GM23338 (cell line): ENCODE measurements around the gene UBTD1.

Source experiments
- CTCF ChIP-seq, 2 experiments: fragments of 200-600 bp in 1 of 2; sonication (generic) in 1 of 2; conservative IDR thresholded peaks; 2 replicates each; pipeline versions ENCODE4 v1.5.1 to v1.6.1; 2016 to 2017; ENCODE audit warnings: antibody characterized with exemption in 2 of 2, low read depth in 2 of 2, mild to moderate bottlenecking in 2 of 2, moderate library complexity in 1 of 2
- EZH2phosphoT487 ChIP-seq: fragments of 200-600 bp; sonication (generic); IDR thresholded peaks from one replicate; pipeline ENCODE4 v1.8.1; 2018; ENCODE audit warnings: antibody characterized with exemption; ENCODE audit not compliant: unreplicated experiment

GRCh38 chr10:97517096-97517750, 18.5 kb downstream of the UBTD1 start:
- TF ChIP-seq CTCF (conservative IDR thresholded peaks at IDR 0.05; ENCODE audit: low read depth in 2 of 2) (no peak), EZH2phosphoT487 (no peak)
